IMR-90 (cell line): Measurements from ENCODE around the gene PXMP2.

Source experiments
- CTCF ChIP-seq: conservative IDR thresholded peaks from 2 replicates; pipeline ENCODE4 v1.5.1; 2012; ENCODE audit warnings: mild to moderate bottlenecking, low read depth, low read length, improper control_type of control experiment
- POLR2A ChIP-seq: IDR thresholded peaks from 2 replicates; pipeline ENCODE4 v1.6.1; 2012; ENCODE audit warnings: mild to moderate bottlenecking, low read depth, low read length

DNA sequence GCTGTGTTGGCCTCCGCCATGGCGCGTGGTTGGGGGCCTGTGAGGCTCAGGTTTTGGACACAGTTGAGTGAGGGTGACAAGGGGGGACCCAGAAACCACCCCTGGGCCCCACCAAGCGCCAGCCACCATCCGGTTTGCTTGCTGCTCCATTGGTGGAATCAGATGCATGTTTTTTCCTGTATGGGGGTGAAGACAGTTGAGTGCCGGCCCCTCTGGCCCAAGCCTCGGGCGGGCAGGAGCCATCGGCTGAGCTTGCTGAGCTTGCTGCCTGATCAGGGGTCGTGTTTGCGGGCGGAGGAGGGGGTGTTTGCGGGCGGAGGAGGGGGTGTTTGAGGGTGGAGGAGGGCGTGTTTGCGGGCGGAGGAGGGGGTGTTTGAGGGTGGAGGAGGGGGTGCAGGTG lies 29.6 kb downstream of the PXMP2 start:
- TF ChIP-seq CTCF: no peak
- TF ChIP-seq POLR2A: no peak
